CD14-positive monocyte (primary cell): Measurements from ENCODE around the gene ZNHIT2. TPM values are rescaled to one million over a fixed set of nuclear protein-coding genes. Genes with fewer than 3 reads are reported as not detected.

ENCODE experiments used
- DNase-seq, 3 donors: peaks; one replicate each; pipeline ENCODE4 v3.0.0-alpha.2; 2011 to 2022
- H2AFZ ChIP-seq: 2 replicates; pipeline ENCODE4 v1.6.0; 2012; ENCODE audit warnings: mild to moderate bottlenecking, low read depth, low read length, inconsistent platforms; ENCODE audit not compliant: insufficient read depth, poor library complexity, severe bottlenecking
- H3K27ac ChIP-seq, 2 donors: 1 replicate in 1 of 2; 2 replicates in 1 of 2; pipeline ENCODE4 v1.5.1; 2012 to 2013; ENCODE audit warnings: low read length in 2 of 2, control low read depth in 1 of 2, inconsistent platforms in 1 of 2, low read depth in 1 of 2, mild to moderate bottlenecking in 1 of 2
- H3K27me3 ChIP-seq, 2 donors: one replicate each; pipeline versions ENCODE4 v1.6.0 to v1.6.1; 2011 to 2013; ENCODE audit warnings: low read length in 2 of 2; ENCODE audit not compliant: control insufficient read depth in 2 of 2, insufficient read depth in 2 of 2
- H3K36me3 ChIP-seq, 2 donors: replicated peaks in 1 of 2; 1 replicate in 1 of 2; 2 replicates in 1 of 2; pipeline versions ENCODE4 v1.5.1 to v1.6.1; 2012 to 2013; ENCODE audit warnings: low read length in 2 of 2, control low read depth in 1 of 2, inconsistent platforms in 1 of 2, mild to moderate bottlenecking in 1 of 2; ENCODE audit not compliant: insufficient read depth in 2 of 2, control insufficient read depth in 1 of 2
- H3K4me1 ChIP-seq, 2 donors: 1 replicate in 1 of 2; 2 replicates in 1 of 2; pipeline versions ENCODE4 v1.5.1 to v1.6.1; 2012 to 2013; ENCODE audit warnings: low read length in 2 of 2, control low read depth in 1 of 2, inconsistent platforms in 1 of 2, mild to moderate bottlenecking in 1 of 2, moderate library complexity in 1 of 2; ENCODE audit not compliant: insufficient read depth in 2 of 2, control insufficient read depth in 1 of 2
- H3K4me2 ChIP-seq: replicated peaks from 2 replicates; pipeline ENCODE3; 2012; ENCODE audit warnings: low read length, moderate library complexity, mild to moderate bottlenecking; ENCODE audit not compliant: poor library complexity, severe bottlenecking; ENCODE audit errors: extremely low read depth
- H3K4me3 ChIP-seq, 3 experiments: fragments of 200-600 bp in 1 of 3; sonication (generic) in 1 of 3; replicated peaks in 1 of 3; 1 replicate in 2 of 3; 2 replicates in 1 of 3; pipeline ENCODE4 v1.5.1; 2011 to 2013; ENCODE audit warnings: low read length in 3 of 3, mild to moderate bottlenecking in 3 of 3, control low read depth in 2 of 3, low read depth in 2 of 3, inconsistent platforms in 1 of 3, moderate library complexity in 1 of 3
- H3K79me2 ChIP-seq: 2 replicates; pipeline ENCODE4 v1.6.0; 2012; ENCODE audit warnings: mild to moderate bottlenecking, control low read depth, inconsistent platforms, low read length, moderate library complexity; ENCODE audit not compliant: insufficient read depth
- H3K9ac ChIP-seq: 2 replicates; pipeline ENCODE4 v1.6.0; 2017; ENCODE audit warnings: low read length, mild to moderate bottlenecking; ENCODE audit not compliant: insufficient read depth, poor library complexity, severe bottlenecking
- H3K9me3 ChIP-seq, 2 donors: replicated peaks in 1 of 2; 1 replicate in 1 of 2; 2 replicates in 1 of 2; pipeline versions ENCODE4 v1.5.1 to v1.6.1; 2012 to 2013; ENCODE audit warnings: low read length in 2 of 2, control low read depth in 1 of 2; ENCODE audit not compliant: control insufficient read depth in 1 of 2, insufficient read depth in 1 of 2
- H4K20me1 ChIP-seq: 2 replicates; pipeline ENCODE4 v1.6.0; 2012; ENCODE audit warnings: mild to moderate bottlenecking, low read length, control low read depth, moderate library complexity; ENCODE audit not compliant: insufficient read depth
- H3K27ac Mint-ChIP-seq, 7 donors: one replicate each; pipeline ENCODE4 v1.8.0; 2020; ENCODE audit warnings: mild to moderate bottlenecking in 7 of 7, mixed read lengths in 7 of 7, moderate library complexity in 6 of 7, inconsistent platforms in 2 of 7
- H3K27me3 Mint-ChIP-seq, 3 donors: one replicate each; pipeline ENCODE4 v1.8.0; 2021 to 2022; ENCODE audit warnings: low read depth in 3 of 3, mild to moderate bottlenecking in 3 of 3, mixed read lengths in 3 of 3, moderate library complexity in 3 of 3, inconsistent platforms in 1 of 3
- H3K36me3 Mint-ChIP-seq, 2 donors: one replicate each; pipeline ENCODE4 v1.8.0; 2020; ENCODE audit warnings: mixed read lengths in 2 of 2, inconsistent platforms in 1 of 2, mild to moderate bottlenecking in 1 of 2
- H3K4me1 Mint-ChIP-seq: one replicate; pipeline ENCODE4 v1.8.0; 2020; ENCODE audit warnings: mild to moderate bottlenecking, mixed read lengths
- H3K4me3 Mint-ChIP-seq, 2 donors: one replicate each; pipeline ENCODE4 v1.8.0; 2020; ENCODE audit warnings: mild to moderate bottlenecking in 2 of 2, mixed read lengths in 2 of 2, moderate library complexity in 1 of 2
- H3K9me3 Mint-ChIP-seq, 7 donors: one replicate each; pipeline ENCODE4 v1.8.0; 2020 to 2022; ENCODE audit warnings: mixed read lengths in 7 of 7, mild to moderate bottlenecking in 6 of 7, moderate library complexity in 6 of 7, inconsistent platforms in 2 of 7
- CTCF ChIP-seq: fragments of 200-600 bp; IDR thresholded peaks from one replicate; pipeline ENCODE4 v1.8.0; 2022; ENCODE audit warnings: antibody characterized with exemption, mild to moderate bottlenecking
- WGBS: methylation state at CpG from one replicate; pipeline ENCODE4 v1.1.5; 2013; ENCODE audit warnings: missing lambda C conversion rate; ENCODE audit not compliant: insufficient coverage; 5-methylcytosine and 5-hydroxymethylcytosine counted together
- intact Hi-C, 2 donors: fragments of 100-400 bp; cut with micrococcal nuclease; formaldehyde crosslinking; loops; one replicate each; pipeline versions ENCODE4 v1.15.0 to v1.15.1; 2023
- polyA plus RNA-seq, 3 donors: library from polyadenylated mRNA; depleted of rRNA in 1 of 3; unstranded in 2 of 3; stranded (reverse) in 1 of 3; fragments of 300-500 nt in 2 of 3; fragments of >200 nt in 1 of 3; fragmentation: Illumina TruSeq in 2 of 3; gene quantifications; 1 replicate in 2 of 3; 2 replicates in 1 of 3; pipeline ENCODE4 v1.2.3, GENCODE V29; 2012 to 2021

The ZNHIT2 gene
- polyA plus RNA-seq, 3 donors = 2.1 to 9.4 (median 5.8) TPM

- no peak for DNase-seq
- Mint-ChIP-seq H3K4me3 (peak overlapping the region in 1 of 2 donors; percentile 82), H3K9me3 (peaks cover 0 to 6% (median 0%) of the 10 kb centered on the region in 7 donors), H3K36me3 (peaks cover 42 to 48% of the 10 kb centered on the region in 2 donors), H3K27ac (peak overlapping the region; percentile 74 to 90 (median 88)), H3K27me3 (peaks cover 8 to 9% (median 9%) of the 10 kb centered on the region in 3 donors), H3K4me1 (peaks cover 32% of the 10 kb centered on the region)
- peak overlapping the region in 1 of 2 donors; percentile 22 for H3K27ac ChIP-seq
- peak; percentile 67 for TF ChIP-seq CTCF
- intact Hi-C loops = no loop called here
- peaks cover 18% of the 10 kb centered on the region for H4K20me1 ChIP-seq
- no peak overlapping the region for H3K9ac ChIP-seq
- H3K36me3 ChIP-seq = peaks cover 29 to 33% of the 10 kb centered on the region in 2 donors
- WGBS = 89% methylated on average over 9 of the region's 18 CpGs
- H3K27me3 ChIP-seq = peaks cover 0 to 8% of the 10 kb centered on the region in 2 donors
- H3K79me2 ChIP-seq = peaks cover 53% of the 10 kb centered on the region
- no peak overlapping the region for H3K4me2 ChIP-seq
- no peaks in the 10 kb centered on the region for H3K9me3 ChIP-seq
- no peak overlapping the region for H3K4me3 ChIP-seq
- no peak overlapping the region for H2AFZ ChIP-seq
- H3K4me1 ChIP-seq = peaks cover 28 to 48% of the 10 kb centered on the region in 2 donors
Observed at GRCh38 chr11:65118097-65118837, 766 bp upstream of the ZNHIT2 start.

- H3K27me3 Mint-ChIP-seq = peaks cover 13 to 22% (median 15%) of the 10 kb centered on the region in 3 donors
- H3K9me3 Mint-ChIP-seq = peaks cover 0 to 6% (median 0%) of the 10 kb centered on the region in 7 donors
- intact Hi-C loops = loop anchor here in 1 of 2 donors (2.0 kb wide), 1 partner anchor 18 kb away; the partner anchor contains the start of gene SYVN1
- Histone ChIP-seq H3K27ac (peak overlapping the region in 1 of 2 donors; percentile 85), H3K79me2 (peaks cover 37% of the 10 kb centered on the region), H3K27me3 (peaks cover 0 to 15% of the 10 kb centered on the region in 2 donors), H4K20me1 (peaks cover 25% of the 10 kb centered on the region), H3K9ac (peak overlapping the region; percentile 89), H3K4me2 (peak overlapping the region; percentile 93), H3K4me3 (peak overlapping the region; percentile 60 to 93 (median 91)), H2AFZ (peak overlapping the region; percentile 87), H3K4me1 (peaks cover 35 to 53% of the 10 kb centered on the region in 2 donors), H3K36me3 (peaks cover 29 to 33% of the 10 kb centered on the region in 2 donors), H3K9me3 (no peaks in the 10 kb centered on the region)
- WGBS = 25% methylated on average over 68 of the region's 68 CpGs
- no peak for DNase-seq
- peak overlapping the region; percentile 82 to 90 for H3K4me3 Mint-ChIP-seq
- H3K4me1 Mint-ChIP-seq = peaks cover 45% of the 10 kb centered on the region
- H3K27ac Mint-ChIP-seq = peak overlapping the region in 5 of 7 donors; percentile 22 to 84 (median 62)
- H3K36me3 Mint-ChIP-seq = peaks cover 44 to 48% of the 10 kb centered on the region in 2 donors
- no peak for TF ChIP-seq CTCF
Observed at GRCh38 chr11:65116370-65117205, 913 bp downstream of the ZNHIT2 start.
